HFF-Myc (cell line): Measurements from ENCODE around the gene ZRSR2.

Experiments used
- DNase-seq: peaks from one replicate; pipeline ENCODE4 v3.0.0-alpha.2; 2011; ENCODE audit warnings: low read depth; ENCODE audit errors: extremely low read depth
- H3K4me3 ChIP-seq: replicated peaks from 2 replicates; pipeline ENCODE4 v1.5.1; 2011; ENCODE audit warnings: low read depth, mild to moderate bottlenecking, control low read depth, low read length
- TF ChIP-seq, protein P1 (sequence below): IDR thresholded peaks from 2 replicates; pipeline ENCODE4 v1.5.1; 2012; ENCODE audit warnings: mild to moderate bottlenecking, low read depth, low read length, control low read depth; ENCODE audit errors: missing control alignments

Gene ZRSR2

DNA sequence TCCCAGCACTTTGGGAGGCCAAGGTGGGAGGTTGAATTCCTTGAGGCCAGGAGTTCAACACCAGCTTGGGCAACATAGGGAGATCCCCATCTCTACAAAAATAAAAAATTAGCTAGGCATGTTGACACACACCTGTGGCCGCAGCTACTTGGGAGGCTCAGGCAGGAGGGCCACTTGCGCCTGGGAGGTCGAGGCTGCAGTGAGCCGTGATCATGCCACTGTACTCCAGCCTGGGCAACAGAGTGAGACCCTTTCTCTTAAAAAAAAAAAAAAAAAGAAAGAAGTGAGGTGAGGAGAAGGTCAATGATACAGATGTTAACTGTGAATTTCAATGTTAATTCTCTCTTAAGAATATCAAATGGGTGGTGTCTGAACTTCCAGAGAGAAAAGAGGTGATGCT, 79.4 kb downstream of the ZRSR2 start:
- no peak for DNase-seq
- TF ChIP-seq, protein P1, sequence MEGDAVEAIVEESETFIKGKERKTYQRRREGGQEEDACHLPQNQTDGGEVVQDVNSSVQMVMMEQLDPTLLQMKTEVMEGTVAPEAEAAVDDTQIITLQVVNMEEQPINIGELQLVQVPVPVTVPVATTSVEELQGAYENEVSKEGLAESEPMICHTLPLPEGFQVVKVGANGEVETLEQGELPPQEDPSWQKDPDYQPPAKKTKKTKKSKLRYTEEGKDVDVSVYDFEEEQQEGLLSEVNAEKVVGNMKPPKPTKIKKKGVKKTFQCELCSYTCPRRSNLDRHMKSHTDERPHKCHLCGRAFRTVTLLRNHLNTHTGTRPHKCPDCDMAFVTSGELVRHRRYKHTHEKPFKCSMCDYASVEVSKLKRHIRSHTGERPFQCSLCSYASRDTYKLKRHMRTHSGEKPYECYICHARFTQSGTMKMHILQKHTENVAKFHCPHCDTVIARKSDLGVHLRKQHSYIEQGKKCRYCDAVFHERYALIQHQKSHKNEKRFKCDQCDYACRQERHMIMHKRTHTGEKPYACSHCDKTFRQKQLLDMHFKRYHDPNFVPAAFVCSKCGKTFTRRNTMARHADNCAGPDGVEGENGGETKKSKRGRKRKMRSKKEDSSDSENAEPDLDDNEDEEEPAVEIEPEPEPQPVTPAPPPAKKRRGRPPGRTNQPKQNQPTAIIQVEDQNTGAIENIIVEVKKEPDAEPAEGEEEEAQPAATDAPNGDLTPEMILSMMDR, result no peak
- H3K4me3 ChIP-seq, result no peak overlapping the region

GRCh38 chrX:15870310-15870709, 80.0 kb downstream of the ZRSR2 start:
- no peak overlapping the region for H3K4me3 ChIP-seq
- DNase-seq, result no peak
- TF ChIP-seq, protein P1, result no peak
